ENCODE data around the gene TSPYL4.

DNA sequence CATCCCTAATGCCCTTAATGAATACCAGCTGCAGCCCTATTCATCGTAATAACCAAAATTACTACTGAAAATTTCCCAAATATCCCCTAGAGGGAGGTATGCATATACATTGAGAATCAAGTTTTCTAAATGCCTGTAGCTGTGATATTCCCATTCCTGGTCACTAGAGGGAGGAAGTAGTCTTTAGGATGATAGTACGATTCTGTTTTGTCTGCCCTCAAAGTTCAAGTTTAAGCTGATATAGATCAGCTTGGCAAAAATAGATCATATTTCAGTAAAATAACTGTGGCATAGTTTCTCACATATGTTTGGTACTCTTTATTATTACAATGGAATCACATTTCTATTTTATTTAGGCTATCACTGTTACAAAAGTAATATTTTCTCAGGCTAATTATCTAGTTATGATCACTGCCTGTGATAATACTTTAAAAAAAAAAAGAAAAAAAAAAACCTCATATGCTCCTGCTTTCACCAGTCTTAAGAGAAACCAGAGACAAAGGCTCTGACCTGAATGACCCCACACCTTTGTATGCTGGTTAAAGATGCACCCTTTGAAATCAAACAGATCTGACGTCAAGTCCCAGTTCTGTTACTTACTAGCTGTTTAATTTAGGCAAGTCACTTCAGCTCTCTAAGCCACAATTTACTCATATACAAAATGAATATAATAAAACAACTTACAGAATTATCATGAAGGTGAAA lies 14.9 kb upstream of the TSPYL4 start:
- TF ChIP-seq CTCF (IDR thresholded peaks at IDR 0.05) (peak; percentile 76), ZNF263 (CRISPR knock-in tag; IDR thresholded peaks at IDR 0.05; ENCODE audit: low read depth) (no peak), GABPB1 (CRISPR knock-in tag; IDR thresholded peaks at IDR 0.05) (no peak), SMAD3 (CRISPR knock-in tag; IDR thresholded peaks at IDR 0.05; ENCODE audit: borderline replicate concordance) (no peak), IRF1 (CRISPR knock-in tag; IDR thresholded peaks at IDR 0.05) (no peak)
